SJSA1 (cell line): Measurements from ENCODE around the gene PCOLCE2. TPM values are rescaled to one million over a fixed set of nuclear protein-coding genes. Genes with fewer than 3 reads are reported as not detected.
A peak's percentile ranks its signal among the peaks of the same experiment; 100 is the strongest.

ENCODE experiments used
- DNase-seq, 2 experiments: peaks; one replicate each; pipeline ENCODE4 v3.0.0-alpha.2; 2015 to 2020; ENCODE audit warnings: low spot score in 2 of 2, low read depth in 1 of 2
- H3K27ac ChIP-seq: fragments of 250-450 bp; sonication (Bioruptor Pico); 2 replicates; pipeline ENCODE4 v1.5.1; 2020; ENCODE audit warnings: mild to moderate bottlenecking, moderate library complexity
- H3K27me3 ChIP-seq: fragments of 250-450 bp; sonication (Bioruptor Pico); replicated peaks from 2 replicates; pipeline ENCODE4 v1.5.1; 2020; ENCODE audit warnings: mild to moderate bottlenecking, moderate library complexity
- H3K36me3 ChIP-seq: fragments of 250-450 bp; sonication (Bioruptor Pico); 2 replicates; pipeline ENCODE4 v1.5.1; 2020; ENCODE audit warnings: mild to moderate bottlenecking
- H3K4me1 ChIP-seq: fragments of 250-450 bp; sonication (Bioruptor Pico); replicated peaks from 2 replicates; pipeline ENCODE4 v1.6.1; 2021; ENCODE audit warnings: mild to moderate bottlenecking
- H3K4me3 ChIP-seq: fragments of 250-450 bp; sonication (Bioruptor Pico); 2 replicates; pipeline ENCODE4 v1.5.1; 2020; ENCODE audit warnings: mild to moderate bottlenecking
- H3K9me3 ChIP-seq: fragments of 250-450 bp; sonication (Bioruptor Pico); replicated peaks from 2 replicates; pipeline ENCODE4 v1.5.1; 2020; ENCODE audit warnings: mild to moderate bottlenecking
- total RNA-seq: library from RNA; depleted of rRNA; stranded (reverse); fragments of >200 nt; shearing (Covaris generic); gene quantifications from 2 replicates; pipeline ENCODE4 v1.2.3, GENCODE V29; 2014; rRNA removed

Gene PCOLCE2
- 0.26 TPM in 1 of 2 replicates, not detected in the other for total RNA-seq

DNA sequence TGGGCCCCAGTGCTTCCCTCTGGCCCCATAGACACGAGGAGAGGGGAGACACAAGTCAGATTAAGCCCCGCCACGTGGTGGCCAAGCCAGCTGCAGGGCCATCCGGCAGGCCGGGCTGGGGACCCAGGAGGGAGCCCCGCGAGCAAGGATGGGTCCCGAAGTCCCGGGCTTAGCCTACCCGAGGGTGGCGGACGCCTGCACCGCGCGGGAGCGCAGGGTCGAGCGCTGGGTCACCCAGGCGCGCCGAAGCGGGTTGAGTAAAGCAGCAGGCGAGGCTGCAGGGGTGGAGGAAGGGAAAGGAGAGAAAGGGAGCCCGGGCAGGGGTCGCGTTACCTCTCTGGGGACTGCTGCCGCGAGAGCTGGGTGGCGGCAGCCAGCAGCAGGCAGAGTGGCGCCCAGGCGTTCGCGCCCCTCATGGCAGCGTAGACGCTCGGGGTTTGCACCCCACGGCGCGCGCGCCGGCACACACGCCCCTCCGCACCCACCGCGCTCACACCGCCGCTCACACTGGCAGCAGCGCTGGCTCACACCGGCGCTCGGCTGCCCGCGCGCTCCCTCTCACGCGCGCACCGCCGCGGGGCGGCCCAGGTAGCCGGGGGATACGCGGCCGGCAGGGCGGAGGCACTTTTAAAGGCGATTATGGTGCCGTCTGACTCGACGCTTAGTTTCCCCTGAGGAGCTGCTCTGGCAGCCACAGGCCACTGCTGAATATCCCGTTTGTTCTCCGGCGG lies at the start of gene PCOLCE2:
Gene PCOLCE2 (minus strand): TSS at position 603 of the 731 bp plus-strand sequence. CDS start 187 bp downstream, at position 416.
- peak in 1 of 2 experiments; percentile 3 for DNase-seq
- peak within 1 kb of the TSS; percentile 30 for H3K4me3 ChIP-seq
- H3K9me3 ChIP-seq, result no peaks in the 10 kb centered on the region
- no peak within 1 kb of the TSS for H3K27ac ChIP-seq
- peaks cover 9% of the 10 kb centered on the region for H3K4me1 ChIP-seq
- no peaks in the 10 kb centered on the region for H3K36me3 ChIP-seq
- H3K27me3 ChIP-seq, result peaks cover 38% of the 10 kb centered on the region

DNA sequence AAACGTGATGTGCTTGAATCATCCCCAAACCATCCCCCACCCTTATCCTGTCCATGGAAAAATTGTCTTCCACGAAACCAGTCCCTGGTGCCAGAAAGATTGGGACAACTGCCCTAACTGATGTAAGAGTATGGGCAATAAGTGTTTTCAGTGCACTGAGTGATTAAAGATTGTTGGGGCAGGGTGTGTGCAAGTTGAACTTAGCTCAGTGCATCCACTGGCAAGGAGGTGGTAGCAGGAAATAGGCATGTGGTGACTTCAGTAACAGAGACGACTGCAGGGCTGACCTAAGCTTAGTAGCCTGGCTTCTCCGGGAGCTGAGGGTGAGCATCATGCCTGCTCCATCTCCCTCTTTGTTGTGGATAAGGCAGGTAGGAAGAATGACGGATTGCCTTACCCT lies 47.1 kb upstream of the PCOLCE2 start:
- no peak overlapping the region for H3K4me3 ChIP-seq
- H3K9me3 ChIP-seq, result no peaks in the 10 kb centered on the region
- H3K27me3 ChIP-seq, result peaks cover 3% of the 10 kb centered on the region; the same call in 1 of the 2 replicates
- DNase-seq, result no peak
- H3K27ac ChIP-seq, result no peak overlapping the region
- H3K4me1 ChIP-seq, result no peaks in the 10 kb centered on the region
- H3K36me3 ChIP-seq, result no peaks in the 10 kb centered on the region

- no peak for DNase-seq
- H3K4me1 ChIP-seq, result no peaks in the 10 kb centered on the region
- no peaks in the 10 kb centered on the region for H3K36me3 ChIP-seq
- H3K27me3 ChIP-seq, result peaks cover 3% of the 10 kb centered on the region; the same call in 1 of the 2 replicates
- H3K4me3 ChIP-seq, result no peak overlapping the region
- no peaks in the 10 kb centered on the region for H3K9me3 ChIP-seq
- H3K27ac ChIP-seq, result no peak overlapping the region
Observed at GRCh38 chr3:142934887-142935269, 46.0 kb upstream of the PCOLCE2 start.

- Histone ChIP-seq H3K27me3 (0 out of 2 replicates have a peak, but pooled peaks cover 3% of the 10 kb centered on the region), H3K4me1 (no peaks in the 10 kb centered on the region), H3K9me3 (no peaks in the 10 kb centered on the region), H3K4me3 (no peak overlapping the region), H3K27ac (no peak overlapping the region), H3K36me3 (no peaks in the 10 kb centered on the region)
- DNase-seq, result no peak
Observed at GRCh38 chr3:142934128-142934886, 45.4 kb upstream of the PCOLCE2 start.

GRCh38 chr3:142931222-142931621 lies 42.3 kb upstream of the PCOLCE2 start:
- no peak for DNase-seq
- Histone ChIP-seq H3K36me3 (no peaks in the 10 kb centered on the region), H3K27me3 (no peaks in the 10 kb centered on the region), H3K4me3 (no peak overlapping the region), H3K9me3 (no peaks in the 10 kb centered on the region), H3K27ac (no peak overlapping the region), H3K4me1 (no peaks in the 10 kb centered on the region)

GRCh38 chr3:142930463-142930862 lies 41.6 kb upstream of the PCOLCE2 start:
- H3K9me3 ChIP-seq, result no peaks in the 10 kb centered on the region
- no peak for DNase-seq

GRCh38 chr3:142929890-142930289 lies 41.0 kb upstream of the PCOLCE2 start:
- Histone ChIP-seq H3K9me3 (no peaks in the 10 kb centered on the region), H3K4me1 (no peaks in the 10 kb centered on the region), H3K27ac (no peak overlapping the region), H3K4me3 (no peak overlapping the region), H3K36me3 (no peaks in the 10 kb centered on the region), H3K27me3 (no peaks in the 10 kb centered on the region)
- DNase-seq, result no peak

More at GRCh38 chr3:142930463-142930862, 41.6 kb upstream of the PCOLCE2 start:
- no peaks in the 10 kb centered on the region for H3K4me1 ChIP-seq
- no peak overlapping the region for H3K27ac ChIP-seq
- H3K27me3 ChIP-seq, result no peaks in the 10 kb centered on the region
- H3K4me3 ChIP-seq, result no peak overlapping the region
- H3K36me3 ChIP-seq, result no peaks in the 10 kb centered on the region

DNA sequence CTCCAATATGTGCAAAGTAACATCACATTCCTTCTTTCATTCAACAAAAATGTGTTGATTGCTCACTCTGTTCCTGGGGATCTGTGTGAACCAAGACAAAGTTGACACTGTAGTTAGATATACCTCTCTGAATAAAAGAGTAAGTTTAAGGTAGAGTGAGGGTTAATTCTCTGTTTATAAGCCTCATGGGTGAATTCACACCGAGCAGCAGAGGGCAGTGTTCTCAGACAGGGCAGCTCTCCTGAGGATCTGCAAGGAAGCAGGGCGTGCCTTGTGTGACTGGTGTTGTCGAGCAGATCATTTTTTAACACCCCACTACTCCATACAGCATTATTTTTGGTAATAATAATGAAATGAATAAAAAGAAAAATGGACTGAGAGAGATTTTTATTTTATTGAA lies 40.2 kb upstream of the PCOLCE2 start:
- H3K27ac ChIP-seq, result no peak overlapping the region
- DNase-seq, result no peak
- no peaks in the 10 kb centered on the region for H3K36me3 ChIP-seq
- H3K27me3 ChIP-seq, result no peaks in the 10 kb centered on the region
- no peaks in the 10 kb centered on the region for H3K4me1 ChIP-seq
- H3K9me3 ChIP-seq, result no peaks in the 10 kb centered on the region
- no peak overlapping the region for H3K4me3 ChIP-seq

DNA sequence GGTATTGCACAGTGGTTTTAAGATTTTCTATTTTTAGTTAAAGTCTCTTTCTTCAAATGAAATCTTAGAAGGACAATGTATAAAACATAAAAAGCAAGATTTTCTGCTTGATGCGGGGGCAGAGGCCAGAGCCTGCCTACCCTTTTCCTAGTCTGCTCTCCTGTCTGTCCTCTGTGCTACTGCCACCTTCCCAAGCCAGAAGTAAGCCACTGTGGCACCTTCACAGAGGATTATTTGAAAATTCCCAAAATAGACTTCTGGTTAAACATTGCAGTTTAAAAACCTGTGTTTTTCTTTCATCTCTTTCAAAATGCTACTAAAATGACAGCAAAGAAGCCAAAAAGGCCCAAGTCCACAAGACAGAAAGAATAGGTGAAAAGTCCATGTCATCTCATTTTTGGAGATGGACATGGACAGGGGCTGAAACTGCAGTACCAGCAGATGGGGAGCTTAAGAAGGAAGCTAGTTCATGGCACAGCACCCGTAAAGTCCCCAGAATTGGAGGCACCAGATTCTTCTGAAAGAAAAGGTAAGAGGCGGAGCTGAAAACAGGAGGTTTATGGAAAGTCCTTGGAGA lies 37.6 kb upstream of the PCOLCE2 start:
- DNase-seq, result no peak
- no peaks in the 10 kb centered on the region for H3K4me1 ChIP-seq
- no peaks in the 10 kb centered on the region for H3K36me3 ChIP-seq
- no peak overlapping the region for H3K4me3 ChIP-seq
- H3K27ac ChIP-seq, result no peak overlapping the region
- no peaks in the 10 kb centered on the region for H3K27me3 ChIP-seq
- no peaks in the 10 kb centered on the region for H3K9me3 ChIP-seq

DNA sequence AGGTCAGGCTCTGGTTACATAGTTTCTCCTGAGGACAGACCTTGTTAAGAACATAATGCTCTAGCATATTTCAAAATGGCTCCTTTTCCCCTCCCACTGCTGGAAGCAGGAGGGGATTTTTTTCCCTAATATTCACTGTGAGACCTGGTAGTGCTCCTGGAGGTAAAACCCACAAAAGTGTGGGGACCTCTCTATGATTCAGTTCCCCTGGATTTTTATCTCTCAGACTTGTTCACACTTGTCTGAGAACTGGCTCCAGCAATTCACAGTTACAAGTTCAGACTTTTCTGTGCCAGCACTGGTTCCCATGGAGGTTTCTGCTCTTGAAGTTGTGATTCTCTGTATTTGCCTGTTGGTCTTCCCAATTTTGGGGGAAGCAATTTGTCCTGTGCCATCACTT lies 36.3 kb upstream of the PCOLCE2 start:
- Histone ChIP-seq H3K27ac (no peak overlapping the region), H3K4me1 (no peaks in the 10 kb centered on the region), H3K36me3 (no peaks in the 10 kb centered on the region), H3K9me3 (no peaks in the 10 kb centered on the region), H3K27me3 (no peaks in the 10 kb centered on the region), H3K4me3 (no peak overlapping the region)
- DNase-seq, result no peak

- Histone ChIP-seq H3K4me1 (no peaks in the 10 kb centered on the region), H3K4me3 (no peak overlapping the region), H3K36me3 (no peaks in the 10 kb centered on the region), H3K27ac (no peak overlapping the region), H3K27me3 (no peaks in the 10 kb centered on the region), H3K9me3 (no peaks in the 10 kb centered on the region)
- no peak for DNase-seq
Observed at GRCh38 chr3:142923694-142924093, 34.8 kb upstream of the PCOLCE2 start.

- H3K27me3 ChIP-seq, result 0 out of 2 replicates have a peak, but pooled peaks cover 7% of the 10 kb centered on the region
- H3K36me3 ChIP-seq, result no peaks in the 10 kb centered on the region
- H3K27ac ChIP-seq, result no peak overlapping the region
- DNase-seq, result no peak
- H3K4me1 ChIP-seq, result no peaks in the 10 kb centered on the region
- H3K9me3 ChIP-seq, result no peaks in the 10 kb centered on the region
- no peak overlapping the region for H3K4me3 ChIP-seq
Observed at GRCh38 chr3:142916605-142917004, 27.7 kb upstream of the PCOLCE2 start.

- DNase-seq, result no peak
Observed at GRCh38 chr3:142915636-142916035, 26.8 kb upstream of the PCOLCE2 start.

More at GRCh38 chr3:142915636-142916035, 26.8 kb upstream of the PCOLCE2 start:
- Histone ChIP-seq H3K4me3 (no peak overlapping the region), H3K27ac (no peak overlapping the region), H3K36me3 (no peaks in the 10 kb centered on the region), H3K4me1 (no peaks in the 10 kb centered on the region), H3K9me3 (no peaks in the 10 kb centered on the region), H3K27me3 (0 out of 2 replicates have a peak, but pooled peaks cover 7% of the 10 kb centered on the region)
